H1 (cell line): Measurements from ENCODE around the gene ADPGK. TPM values are rescaled to one million over a fixed set of nuclear protein-coding genes. Genes with fewer than 3 reads are reported as not detected.

Experiments used
- CTCF ChIA-PET: fragments of 300-600 bp; sonication (Branson Sonifier 250); formaldehyde crosslinking; loops from one replicate; lab custom pipeline; 2021; ENCODE audit not compliant: partially characterized antibody; lab: Charles Lee
- POLR2A ChIA-PET: fragments of 300-600 bp; sonication (Branson Sonifier 250); formaldehyde crosslinking; loops from one replicate; lab custom pipeline; 2021; ENCODE audit warnings: inconsistent platforms; ENCODE audit not compliant: partially characterized antibody; lab: Charles Lee
- DNase-seq, 2 experiments: peaks; one replicate each; pipeline versions ENCODE4 v3.0.0 to v3.0.0-alpha.2; 2010 to 2022; ENCODE audit warnings: low spot score in 2 of 2, low read depth in 1 of 2, mixed read lengths in 1 of 2
- FAIRE-seq: peaks from 2 replicates; lab custom pipeline; 2011; peaks lifted over from hg19 to GRCh38; lab: Jason Lieb, UNC
- H2AFZ ChIP-seq: 2 replicates; pipeline ENCODE4 v1.8.1; 2012; ENCODE audit warnings: low read length, inconsistent platforms
- H2AK5ac ChIP-seq: 2 replicates; pipeline ENCODE4 v1.6.1; 2013; ENCODE audit warnings: low read depth, low read length
- H2BK120ac ChIP-seq: replicated peaks from 2 replicates; pipeline ENCODE3; 2013; ENCODE audit warnings: low read depth, low read length, inconsistent platforms
- H2BK12ac ChIP-seq: 2 replicates; pipeline ENCODE4 v1.6.1; 2013; ENCODE audit warnings: low read depth, low read length
- H2BK15ac ChIP-seq: 2 replicates; pipeline ENCODE4 v1.6.1; 2013; ENCODE audit warnings: low read length
- H2BK20ac ChIP-seq: 2 replicates; pipeline ENCODE4 v1.6.1; 2013; ENCODE audit warnings: low read length
- H2BK5ac ChIP-seq: 2 replicates; pipeline ENCODE4 v1.6.1; 2013; ENCODE audit warnings: low read depth, low read length
- H3K14ac ChIP-seq: 2 replicates; pipeline ENCODE4 v1.6.1; 2013; ENCODE audit warnings: inconsistent platforms; ENCODE audit not compliant: insufficient read length
- H3K18ac ChIP-seq: 2 replicates; pipeline ENCODE4 v1.6.1; 2013; ENCODE audit warnings: low read length; ENCODE audit errors: extremely low read depth
- H3K23ac ChIP-seq: 2 replicates; pipeline ENCODE4 v1.6.1; 2013; ENCODE audit warnings: inconsistent platforms; ENCODE audit not compliant: insufficient read length
- H3K23me2 ChIP-seq: 2 replicates; pipeline ENCODE4 v1.6.1; 2013; ENCODE audit warnings: low read depth, low read length
- H3K27ac ChIP-seq: 2 replicates; pipeline ENCODE4 v1.6.1; 2011; ENCODE audit warnings: low read depth, low read length, inconsistent platforms
- H3K27me3 ChIP-seq, 4 experiments: replicated peaks in 1 of 4; 1 replicate in 1 of 4; 2 replicates in 3 of 4; pipeline versions ENCODE4 v1.6.1 to v1.8.1; 2011 to 2013; ENCODE audit warnings: low read length in 3 of 4, mild to moderate bottlenecking in 3 of 4, inconsistent platforms in 2 of 4, mixed read lengths in 2 of 4, moderate library complexity in 1 of 4; ENCODE audit not compliant: control insufficient read depth in 3 of 4, insufficient read depth in 3 of 4; ENCODE audit errors: extremely low read depth in 1 of 4
- H3K36me3 ChIP-seq, 4 experiments: 2 replicates each; pipeline versions ENCODE4 v1.6.1 to v1.8.1; 2011 to 2013; ENCODE audit warnings: mild to moderate bottlenecking in 4 of 4, low read length in 3 of 4, moderate library complexity in 2 of 4, control low read depth in 1 of 4, inconsistent platforms in 1 of 4; ENCODE audit not compliant: insufficient read depth in 4 of 4, control insufficient read depth in 2 of 4
- H3K4ac ChIP-seq: replicated peaks from 2 replicates; pipeline ENCODE3; 2013; ENCODE audit warnings: low read length, low read depth, mixed read lengths, inconsistent platforms; ENCODE audit not compliant: insufficient read length
- H3K4me1 ChIP-seq, 4 experiments: replicated peaks in 1 of 4; 1 replicate in 1 of 4; 2 replicates in 3 of 4; pipeline versions ENCODE4 v1.6.1 to v1.8.1; 2011 to 2013; ENCODE audit warnings: low read length in 3 of 4, inconsistent platforms in 2 of 4, mixed read lengths in 1 of 4; ENCODE audit not compliant: insufficient read depth in 4 of 4, control insufficient read depth in 3 of 4
- H3K4me2 ChIP-seq, 2 experiments: 2 replicates each; pipeline versions ENCODE4 v1.6.1 to v1.8.1; 2011 to 2013; ENCODE audit warnings: low read depth in 2 of 2, low read length in 2 of 2, control low read depth in 1 of 2, inconsistent platforms in 1 of 2, mild to moderate bottlenecking in 1 of 2; ENCODE audit not compliant: insufficient read depth in 1 of 2
- H3K4me3 ChIP-seq, 4 experiments: fragments of 200-600, 300-600 bp in 1 of 4; sonication (generic), shearing (Covaris generic), sonication (Bioruptor Twin) in 1 of 4; 2 replicates each; pipeline versions ENCODE4 v1.5.1 to v1.8.1; 2011 to 2016; ENCODE audit warnings: low read length in 4 of 4, low read depth in 3 of 4, control low read depth in 2 of 4, inconsistent platforms in 2 of 4, mild to moderate bottlenecking in 2 of 4, mixed read lengths in 1 of 4, moderate library complexity in 1 of 4; ENCODE audit not compliant: insufficient read depth in 2 of 4; ENCODE audit errors: extremely low read depth in 1 of 4
- H3K56ac ChIP-seq: replicated peaks from 2 replicates; pipeline ENCODE3; 2013; ENCODE audit warnings: low read depth, mild to moderate bottlenecking, mixed read lengths, low read length, inconsistent platforms; ENCODE audit not compliant: insufficient read length
- H3K79me1 ChIP-seq: 2 replicates; pipeline ENCODE4 v1.6.1; 2013; ENCODE audit warnings: low read depth, low read length, control low read depth
- H3K79me2 ChIP-seq, 2 experiments: 2 replicates each; pipeline versions ENCODE4 v1.6.1 to v1.8.1; 2012 to 2013; ENCODE audit warnings: low read length in 2 of 2, mild to moderate bottlenecking in 2 of 2, inconsistent platforms in 1 of 2; ENCODE audit not compliant: insufficient read depth in 2 of 2, control insufficient read depth in 1 of 2
- H3K9ac ChIP-seq, 4 experiments: replicated peaks in 1 of 4; 1 replicate in 1 of 4; 2 replicates in 3 of 4; pipeline versions ENCODE4 v1.6.1 to v1.8.1; 2011 to 2013; ENCODE audit warnings: low read depth in 3 of 4, low read length in 3 of 4, control low read depth in 2 of 4, mild to moderate bottlenecking in 2 of 4, moderate library complexity in 2 of 4, inconsistent platforms in 1 of 4; ENCODE audit errors: extremely low read depth in 1 of 4
- H3K9me3 ChIP-seq, 2 experiments: 2 replicates each; pipeline versions ENCODE4 v1.6.1 to v1.8.1; 2012 to 2013; ENCODE audit warnings: mild to moderate bottlenecking in 2 of 2, moderate library complexity in 2 of 2, control low read depth in 1 of 2, inconsistent platforms in 1 of 2, low read depth in 1 of 2, low read length in 1 of 2, mixed read lengths in 1 of 2; ENCODE audit not compliant: insufficient read depth in 2 of 2
- H4K20me1 ChIP-seq, 2 experiments: replicated peaks in 1 of 2; 2 replicates each; pipeline versions ENCODE3 to v1.8.1; 2011 to 2013; ENCODE audit warnings: inconsistent platforms in 2 of 2, low read length in 2 of 2, mild to moderate bottlenecking in 1 of 2; ENCODE audit not compliant: insufficient read depth in 2 of 2, control insufficient read depth in 1 of 2
- H4K5ac ChIP-seq: 2 replicates; pipeline ENCODE4 v1.6.1; 2013; ENCODE audit warnings: low read length, low read depth, mixed read lengths, inconsistent platforms; ENCODE audit not compliant: insufficient read length
- H4K8ac ChIP-seq: 2 replicates; pipeline ENCODE4 v1.8.0; 2013; ENCODE audit warnings: mild to moderate bottlenecking, moderate library complexity, low read length, inconsistent platforms; ENCODE audit not compliant: insufficient read depth; ENCODE audit errors: extremely low read depth
- H4K91ac ChIP-seq: replicated peaks from 2 replicates; pipeline ENCODE3; 2013; ENCODE audit warnings: low read length, mixed read lengths, inconsistent platforms; ENCODE audit not compliant: insufficient read length
- HDAC6 ChIP-seq: IDR thresholded peaks from one replicate; pipeline ENCODE4 v1.7.1; 2012; ENCODE audit warnings: low read depth, mild to moderate bottlenecking, inconsistent platforms, low read length, moderate library complexity
- WGBS, 2 experiments: shearing (Covaris generic) in 1 of 2; methylation state at CpG; one replicate each; pipeline versions ENCODE4 v1.1.6 to v1.1.7; 2013 to 2015; ENCODE audit warnings: low lambda C conversion rate in 2 of 2, mixed read lengths in 2 of 2, inconsistent platforms in 1 of 2, low coverage in 1 of 2, missing lambda C conversion rate in 1 of 2; ENCODE audit not compliant: insufficient replicate concordance in 2 of 2, insufficient coverage in 1 of 2, insufficient read length in 1 of 2; ENCODE audit errors: extremely low coverage in 1 of 2, missing lambda C conversion rate in 1 of 2; 5-methylcytosine and 5-hydroxymethylcytosine counted together
- polyA plus RNA-seq, 7 experiments: library from polyadenylated mRNA; depleted of rRNA in 3 of 7; stranded (reverse) in 5 of 7; unstranded in 2 of 7; fragments of >200 nt in 5 of 7; fragments of 200-250 nt in 2 of 7; gene quantifications; 1 replicate in 5 of 7; 2 replicates in 1 of 7; 4 replicates in 1 of 7; pipeline versions ENCODE4 v1.2.1 to v1.2.3, GENCODE V29; 2011 to 2013; ENCODE audit warnings: missing spikeins in 2 of 7, mixed read lengths in 2 of 7
- total RNA-seq: library from RNA; stranded (reverse); fragmentation: NEBNext Ultra II Directional; extraction: Animal tissue kit (Norgen Biotek cat#: 25700); gene quantifications from 2 replicates; pipeline ENCODE4 v1.2.1, GENCODE V29; 2021

ADPGK gene
- total and polyA plus RNA-seq, 2 of the 8 experiments (the other 6 are each of a cell fraction or from before 2014, with no cell fraction given) = 32.2 to 38.2 TPM

DNA sequence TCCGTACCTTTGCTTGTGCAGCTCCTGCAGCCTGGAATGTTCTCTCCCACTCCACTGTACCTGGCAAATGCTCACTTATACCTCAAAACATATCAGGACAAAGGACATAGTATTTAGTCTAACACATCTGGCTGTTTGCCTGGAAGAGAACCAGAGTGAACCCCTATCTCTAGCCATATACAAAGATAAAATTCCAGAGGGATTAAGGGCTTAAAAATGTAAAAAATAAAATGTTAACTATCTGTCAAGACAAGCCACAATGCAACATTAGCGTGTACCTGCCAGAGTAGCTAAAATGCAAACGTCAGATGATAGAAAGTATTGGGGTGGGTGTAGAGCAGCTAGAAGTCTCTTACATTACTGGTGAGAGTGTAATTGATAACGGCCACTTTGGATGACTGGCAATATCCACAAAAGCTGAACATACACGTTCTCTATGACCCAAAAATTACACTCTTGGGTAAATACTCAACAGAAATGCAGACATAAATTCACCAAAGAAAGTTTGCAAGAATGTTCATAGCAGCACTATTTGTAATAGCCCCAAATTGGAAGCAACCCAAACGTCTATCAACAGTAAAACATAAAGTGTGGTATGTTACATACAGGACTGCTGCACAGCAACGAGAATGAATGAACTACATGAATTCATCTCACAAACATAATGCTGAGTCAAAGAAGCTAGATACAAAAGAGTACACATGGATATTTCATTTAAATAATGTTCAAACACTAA lies 18.2 kb upstream of the ADPGK start:
- WGBS, 2 experiments = 80% methylated on average over 7 of the region's 7 CpGs; no CpG with 5 or more reads in 1 of the 2 experiments
- no peak for DNase-seq

More for the DNA sequence above, 18.2 kb upstream of the ADPGK start:
- Histone ChIP-seq H2BK20ac (no peak overlapping the region), H2BK5ac (no peak overlapping the region)
- TF ChIP-seq HDAC6 = no peak
- TF ChIP-seq, all 59 proteins: peak for 0
- no peak for FAIRE-seq
- Histone ChIP-seq H4K8ac (no peak overlapping the region), H3K27ac (no peak overlapping the region), H3K56ac (no peak overlapping the region), H3K18ac (no peak overlapping the region), H4K5ac (no peak overlapping the region), H2BK15ac (no peak overlapping the region), H3K27me3 (no peaks in the 10 kb centered on the region; a peak in 1 of 7 replicates), H3K23me2 (peaks cover 3% of the 10 kb centered on the region; the same call in 1 of the 2 replicates), H2AFZ (0 out of 2 replicates have a peak overlapping the region, but pooled peaks have one; percentile 9), H3K36me3 (no peaks in the 10 kb centered on the region), H3K9me3 (peaks cover 0 to 3% of the 10 kb centered on the region in 2 experiments; a peak in 1 of 4 replicates), H3K79me1 (no peaks in the 10 kb centered on the region), H3K4me1 (no peaks in the 10 kb centered on the region; a peak in 1 of 7 replicates), H3K4me3 (no peak overlapping the region), H3K9ac (no peak overlapping the region), H2AK5ac (no peak overlapping the region), H2BK120ac (no peak overlapping the region), H3K23ac (no peak overlapping the region), H4K91ac (no peak overlapping the region), H2BK12ac (no peak overlapping the region), H3K79me2 (no peaks in the 10 kb centered on the region), H3K4me2 (no peak overlapping the region), H4K20me1 (no peaks in the 10 kb centered on the region), H3K14ac (no peak overlapping the region), H3K4ac (no peak overlapping the region)
- ChIA-PET CTCF (interaction anchor here (0.6 to 1.7 kb wide), 2 partner anchors 8 to 17 kb away, joined by 3 to 6 read pairs; no protein-coding TSS in a partner anchor), POLR2A (interaction anchor here (0.8 kb wide), 1 partner anchor 12 kb away, joined by 3 read pairs; no protein-coding TSS in a partner anchor)
